Fibroblast of lung (primary cell): Measurements from ENCODE around the gene MEF2D. TPM values are rescaled to one million over a fixed set of nuclear protein-coding genes. Genes with fewer than 3 reads are reported as not detected.

ENCODE experiments used
- DNase-seq, 2 donors: peaks; one replicate each; pipeline versions ENCODE4 v3.0.0 to v3.0.0-alpha.2; 2010; ENCODE audit warnings: low read depth in 2 of 2
- H2AFZ ChIP-seq: 2 replicates; pipeline ENCODE4 v1.5.1; 2012; ENCODE audit warnings: low read length, control low read depth, inconsistent platforms
- H3K27ac ChIP-seq: 2 replicates; pipeline ENCODE4 v1.5.1; 2011; ENCODE audit warnings: low read length, control low read depth; ENCODE audit not compliant: insufficient read depth
- H3K27me3 ChIP-seq: 2 replicates; pipeline ENCODE4 v1.5.1; 2011; ENCODE audit warnings: mild to moderate bottlenecking, low read length; ENCODE audit not compliant: control insufficient read depth, insufficient read depth
- H3K36me3 ChIP-seq: 2 replicates; pipeline ENCODE4 v1.5.1; 2011; ENCODE audit warnings: low read length; ENCODE audit not compliant: control insufficient read depth, insufficient read depth
- H3K4me1 ChIP-seq: 2 replicates; pipeline ENCODE4 v1.5.1; 2011; ENCODE audit warnings: low read length; ENCODE audit not compliant: control insufficient read depth, insufficient read depth; ENCODE audit errors: extremely low read depth
- H3K4me2 ChIP-seq: 2 replicates; pipeline ENCODE4 v1.5.1; 2011; ENCODE audit warnings: low read length, control low read depth; ENCODE audit not compliant: insufficient read depth; ENCODE audit errors: extremely low read depth
- H3K4me3 ChIP-seq, 4 experiments: fragments of 200-600 bp in 1 of 4; sonication (generic) in 1 of 4; replicated peaks in 1 of 4; 2 replicates each; pipeline ENCODE4 v1.5.1; 2011 to 2016; ENCODE audit warnings: low read length in 4 of 4, low read depth in 3 of 4, mild to moderate bottlenecking in 3 of 4, control low read depth in 2 of 4, inconsistent platforms in 1 of 4, mixed read lengths in 1 of 4; ENCODE audit not compliant: insufficient read depth in 1 of 4; ENCODE audit errors: control extremely low read depth in 1 of 4
- H3K79me2 ChIP-seq: 2 replicates; pipeline ENCODE4 v1.5.1; 2012; ENCODE audit warnings: mild to moderate bottlenecking, low read length, inconsistent platforms; ENCODE audit not compliant: control insufficient read depth, insufficient read depth
- H3K9ac ChIP-seq: 2 replicates; pipeline ENCODE4 v1.5.1; 2011; ENCODE audit warnings: mild to moderate bottlenecking, low read length, control low read depth; ENCODE audit not compliant: insufficient read depth
- H3K9me3 ChIP-seq: 2 replicates; pipeline ENCODE4 v1.5.1; 2012; ENCODE audit warnings: low read depth, low read length; ENCODE audit not compliant: control insufficient read depth, insufficient read depth
- H4K20me1 ChIP-seq: 2 replicates; pipeline ENCODE4 v1.5.1; 2011; ENCODE audit warnings: low read length; ENCODE audit not compliant: control insufficient read depth, insufficient read depth; ENCODE audit errors: extremely low read depth
- CTCF ChIP-seq, 2 donors: IDR thresholded peaks in 1 of 2; conservative IDR thresholded peaks in 1 of 2; 1 replicate in 1 of 2; 2 replicates in 1 of 2; pipeline ENCODE4 v1.5.1; 2011 to 2012; ENCODE audit warnings: low read length in 2 of 2, control low read depth in 1 of 2, inconsistent platforms in 1 of 2, low read depth in 1 of 2, mild to moderate bottlenecking in 1 of 2
- EZH2 ChIP-seq: IDR thresholded peaks from 2 replicates; pipeline ENCODE4 v1.5.1; 2012; ENCODE audit warnings: low read length, control low read depth, mild to moderate bottlenecking; ENCODE audit errors: missing control alignments
- polyA plus RNA-seq, 2 donors: library from polyadenylated mRNA; depleted of rRNA in 1 of 2; stranded (reverse) in 1 of 2; unstranded in 1 of 2; fragments of >200 nt; gene quantifications; 2 replicates each; pipeline ENCODE4 v1.2.1, GENCODE V29; 2011 to 2012; ENCODE audit warnings: missing spikeins in 1 of 2
- total RNA-seq: library from RNA; depleted of rRNA; stranded (reverse); fragments of >200 nt; gene quantifications from 2 replicates; pipeline ENCODE4 v1.2.1, GENCODE V29; 2014

Gene MEF2D
- total and polyA plus RNA-seq, 2 donors (not counting 1 experiment from before 2014, with no cell fraction given) = 9.9 to 12.7 TPM

GRCh38 chr1:156440654-156441437, 59.7 kb downstream of the MEF2D start:
- peaks cover 71% of the 10 kb centered on the region for H3K27me3 ChIP-seq

GRCh38 chr1:156439777-156440183, 60.8 kb downstream of the MEF2D start:
- TF ChIP-seq EZH2 = peak; percentile 46
- TF ChIP-seq CTCF (conservative IDR thresholded peaks at IDR 0.05 in 1 of 2, IDR thresholded peaks at IDR 0.05 in 1 of 2; ENCODE audit: low read depth in 1 of 2, low read length in 2 of 2) = no peak
- no peak overlapping the region for H3K27ac ChIP-seq
- no peaks in the 10 kb centered on the region for H3K9me3 ChIP-seq
- no peak overlapping the region for H3K4me3 ChIP-seq
- no peaks in the 10 kb centered on the region for H3K36me3 ChIP-seq
- no peak overlapping the region for H3K9ac ChIP-seq
- H4K20me1 ChIP-seq = no peaks in the 10 kb centered on the region
- DNase-seq = no peak
- peaks cover 80% of the 10 kb centered on the region for H3K27me3 ChIP-seq
- no peak overlapping the region for H2AFZ ChIP-seq
- H3K4me2 ChIP-seq = no peak overlapping the region
- no peaks in the 10 kb centered on the region for H3K4me1 ChIP-seq
- no peaks in the 10 kb centered on the region for H3K79me2 ChIP-seq

More at GRCh38 chr1:156440654-156441437, 59.7 kb downstream of the MEF2D start:
- Histone ChIP-seq H3K9ac (no peak overlapping the region), H3K4me3 (no peak overlapping the region), H4K20me1 (no peaks in the 10 kb centered on the region), H3K4me1 (no peaks in the 10 kb centered on the region), H3K79me2 (no peaks in the 10 kb centered on the region), H3K27ac (no peak overlapping the region), H3K9me3 (no peaks in the 10 kb centered on the region), H2AFZ (no peak overlapping the region), H3K4me2 (no peak overlapping the region), H3K36me3 (no peaks in the 10 kb centered on the region)
- TF ChIP-seq EZH2 (peak; percentile 18), CTCF (conservative IDR thresholded peaks at IDR 0.05 in 1 of 2, IDR thresholded peaks at IDR 0.05 in 1 of 2; ENCODE audit: low read depth in 1 of 2, low read length in 2 of 2) (no peak)
- DNase-seq = no peak

- H3K79me2 ChIP-seq = no peaks in the 10 kb centered on the region
- no peak overlapping the region for H3K4me3 ChIP-seq
- TF ChIP-seq EZH2 (peak; percentile 61), CTCF (conservative IDR thresholded peaks at IDR 0.05 in 1 of 2, IDR thresholded peaks at IDR 0.05 in 1 of 2; ENCODE audit: low read depth in 1 of 2, low read length in 2 of 2) (no peak)
- H3K27ac ChIP-seq = no peak overlapping the region
- no peaks in the 10 kb centered on the region for H3K4me1 ChIP-seq
- H3K9ac ChIP-seq = no peak overlapping the region
- H3K27me3 ChIP-seq = peaks cover 85% of the 10 kb centered on the region
- no peaks in the 10 kb centered on the region for H3K9me3 ChIP-seq
- no peak overlapping the region for H2AFZ ChIP-seq
- no peak for DNase-seq
- H3K36me3 ChIP-seq = no peaks in the 10 kb centered on the region
- no peak overlapping the region for H3K4me2 ChIP-seq
- no peaks in the 10 kb centered on the region for H4K20me1 ChIP-seq
Observed at GRCh38 chr1:156439036-156439776, 61.4 kb downstream of the MEF2D start.
